PC-3 (cell line): ENCODE results near the gene NEGR1.

Experiments
- EZH2 ChIP-seq: fragments of 300-600 bp; sonication (generic); IDR thresholded peaks from one replicate; pipeline ENCODE4 v1.6.1; 2017; ENCODE audit warnings: antibody characterized with exemption, mild to moderate bottlenecking, low read length; ENCODE audit not compliant: unreplicated experiment
- EZH2phosphoT487 ChIP-seq: fragments of 300-600 bp; sonication (generic); IDR thresholded peaks from 2 replicates; pipeline ENCODE4 v1.6.1; 2018; ENCODE audit warnings: mild to moderate bottlenecking, antibody characterized with exemption, low read length, borderline replicate concordance
- TF ChIP-seq, protein P1 (sequence below): fragments of 300-600 bp; sonication (generic); conservative IDR thresholded peaks from 2 replicates; pipeline ENCODE4 v1.5.1; 2017; ENCODE audit warnings: antibody characterized with exemption, low read depth, mild to moderate bottlenecking, low read length

DNA sequence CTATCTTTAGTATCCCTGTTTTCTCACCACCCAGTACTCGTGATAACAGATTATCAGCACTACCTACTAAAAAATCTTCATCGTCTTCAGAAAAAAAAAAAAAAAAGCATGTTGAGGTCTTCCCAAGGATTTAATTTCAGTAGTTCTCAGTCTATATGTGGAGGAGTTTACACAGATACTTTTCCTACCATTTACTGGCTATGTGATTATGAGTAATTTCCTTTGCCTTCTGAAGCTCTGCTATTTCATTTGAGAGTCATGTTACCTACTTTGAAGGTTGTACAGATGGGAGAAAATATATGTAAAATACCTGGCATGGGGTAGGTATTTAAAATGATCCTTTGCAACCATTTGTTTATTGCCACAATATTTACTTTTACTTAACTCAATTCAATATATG is 399.7 kb downstream of the NEGR1 start:
- TF ChIP-seq EZH2 (no peak), EZH2phosphoT487 (no peak)
- TF ChIP-seq, protein P1, sequence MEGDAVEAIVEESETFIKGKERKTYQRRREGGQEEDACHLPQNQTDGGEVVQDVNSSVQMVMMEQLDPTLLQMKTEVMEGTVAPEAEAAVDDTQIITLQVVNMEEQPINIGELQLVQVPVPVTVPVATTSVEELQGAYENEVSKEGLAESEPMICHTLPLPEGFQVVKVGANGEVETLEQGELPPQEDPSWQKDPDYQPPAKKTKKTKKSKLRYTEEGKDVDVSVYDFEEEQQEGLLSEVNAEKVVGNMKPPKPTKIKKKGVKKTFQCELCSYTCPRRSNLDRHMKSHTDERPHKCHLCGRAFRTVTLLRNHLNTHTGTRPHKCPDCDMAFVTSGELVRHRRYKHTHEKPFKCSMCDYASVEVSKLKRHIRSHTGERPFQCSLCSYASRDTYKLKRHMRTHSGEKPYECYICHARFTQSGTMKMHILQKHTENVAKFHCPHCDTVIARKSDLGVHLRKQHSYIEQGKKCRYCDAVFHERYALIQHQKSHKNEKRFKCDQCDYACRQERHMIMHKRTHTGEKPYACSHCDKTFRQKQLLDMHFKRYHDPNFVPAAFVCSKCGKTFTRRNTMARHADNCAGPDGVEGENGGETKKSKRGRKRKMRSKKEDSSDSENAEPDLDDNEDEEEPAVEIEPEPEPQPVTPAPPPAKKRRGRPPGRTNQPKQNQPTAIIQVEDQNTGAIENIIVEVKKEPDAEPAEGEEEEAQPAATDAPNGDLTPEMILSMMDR = no peak
